Caco-2 (cell line): ENCODE measurements around the gene FRMD4A. TPM values are rescaled to one million over a fixed set of nuclear protein-coding genes. Genes with fewer than 3 reads are reported as not detected.

ENCODE experiments used
- BruUV-seq: library from RNA; stranded (reverse); fragments of 400-500 nt; replicated peaks from 2 replicates; lab custom pipeline; 2021; lab: Mats Ljungman, UMichigan
- CTCF ChIA-PET: fragments of 300-600 bp; sonication (Branson Sonifier 250); formaldehyde crosslinking; loops from one replicate; lab custom pipeline; 2022; ENCODE audit warnings: antibody characterized with exemption; lab: Charles Lee
- POLR2A ChIA-PET: fragments of 300-600 bp; sonication (Branson Sonifier 250); formaldehyde crosslinking; loops from one replicate; lab custom pipeline; 2022; ENCODE audit warnings: antibody characterized with exemption; lab: Charles Lee
- DNase-seq, 2 experiments: peaks; one replicate each; pipeline versions ENCODE4 v3.0.0 to v3.0.0-alpha.2; 2020 to 2022
- H3K27me3 ChIP-seq: replicated peaks from 2 replicates; pipeline ENCODE4 v1.6.0; 2011; ENCODE audit warnings: low read length; ENCODE audit not compliant: control insufficient read depth, insufficient read depth
- H3K36me3 ChIP-seq: 2 replicates; pipeline ENCODE4 v1.5.1; 2011; ENCODE audit warnings: low read length; ENCODE audit not compliant: control insufficient read depth, insufficient read depth
- H3K4me1 ChIP-seq: fragments of 250-450 bp; sonication (Bioruptor Pico); 2 replicates; pipeline ENCODE4 v1.5.1; 2020; ENCODE audit warnings: mild to moderate bottlenecking
- H3K4me3 ChIP-seq: 2 replicates; pipeline ENCODE4 v1.5.1; 2011; ENCODE audit warnings: low read depth, mild to moderate bottlenecking, control low read depth, low read length
- H3K9me3 ChIP-seq: fragments of 250-450 bp; sonication (Bioruptor Pico); 2 replicates; pipeline ENCODE4 v1.5.1; 2020; ENCODE audit warnings: mild to moderate bottlenecking, moderate library complexity
- H3K27ac Mint-ChIP-seq: one replicate; pipeline ENCODE4 v1.8.0; 2022; ENCODE audit warnings: mixed read lengths; ENCODE audit not compliant: unreplicated experiment
- H3K27me3 Mint-ChIP-seq: one replicate; pipeline ENCODE4 v1.8.0; 2022; ENCODE audit warnings: mixed read lengths; ENCODE audit not compliant: insufficient read depth, unreplicated experiment
- H3K36me3 Mint-ChIP-seq: one replicate; pipeline ENCODE4 v1.8.0; 2022; ENCODE audit warnings: mild to moderate bottlenecking, mixed read lengths; ENCODE audit not compliant: insufficient read depth, unreplicated experiment
- H3K4me1 Mint-ChIP-seq: one replicate; pipeline ENCODE4 v1.8.0; 2022; ENCODE audit warnings: low read depth, mixed read lengths; ENCODE audit not compliant: unreplicated experiment
- H3K4me3 Mint-ChIP-seq: one replicate; pipeline ENCODE4 v1.8.0; 2022; ENCODE audit warnings: mild to moderate bottlenecking, moderate library complexity, mixed read lengths; ENCODE audit not compliant: unreplicated experiment
- H3K9me3 Mint-ChIP-seq: one replicate; pipeline ENCODE4 v1.8.0; 2022; ENCODE audit warnings: mixed read lengths; ENCODE audit not compliant: unreplicated experiment
- intact Hi-C: fragments of 100-400 bp; cut with micrococcal nuclease; formaldehyde crosslinking; loops from one replicate; pipeline ENCODE4 v1.10.0; 2022; ENCODE audit not compliant: unreplicated experiment
- total RNA-seq: library from RNA; stranded (reverse); gene quantifications from 2 replicates; pipeline ENCODE4 v1.2.3, GENCODE V29; 2022
- TF ChIP-seq, protein P1 (sequence below), 2 experiments: fragments of 200-600 bp in 1 of 2; IDR thresholded peaks; 1 replicate in 1 of 2; 2 replicates in 1 of 2; pipeline versions ENCODE4 v1.5.1 to v1.8.0; 2011 to 2022; ENCODE audit warnings: antibody characterized with exemption in 1 of 2, control low read depth in 1 of 2, inconsistent platforms in 1 of 2, low read depth in 1 of 2, low read length in 1 of 2, mild to moderate bottlenecking in 1 of 2, moderate library complexity in 1 of 2; ENCODE audit not compliant: insufficient read depth in 1 of 2, severe bottlenecking in 1 of 2, unreplicated experiment in 1 of 2

FRMD4A gene
- total RNA-seq, 1 experiment from 2014 or later = 52.1 TPM

DNA sequence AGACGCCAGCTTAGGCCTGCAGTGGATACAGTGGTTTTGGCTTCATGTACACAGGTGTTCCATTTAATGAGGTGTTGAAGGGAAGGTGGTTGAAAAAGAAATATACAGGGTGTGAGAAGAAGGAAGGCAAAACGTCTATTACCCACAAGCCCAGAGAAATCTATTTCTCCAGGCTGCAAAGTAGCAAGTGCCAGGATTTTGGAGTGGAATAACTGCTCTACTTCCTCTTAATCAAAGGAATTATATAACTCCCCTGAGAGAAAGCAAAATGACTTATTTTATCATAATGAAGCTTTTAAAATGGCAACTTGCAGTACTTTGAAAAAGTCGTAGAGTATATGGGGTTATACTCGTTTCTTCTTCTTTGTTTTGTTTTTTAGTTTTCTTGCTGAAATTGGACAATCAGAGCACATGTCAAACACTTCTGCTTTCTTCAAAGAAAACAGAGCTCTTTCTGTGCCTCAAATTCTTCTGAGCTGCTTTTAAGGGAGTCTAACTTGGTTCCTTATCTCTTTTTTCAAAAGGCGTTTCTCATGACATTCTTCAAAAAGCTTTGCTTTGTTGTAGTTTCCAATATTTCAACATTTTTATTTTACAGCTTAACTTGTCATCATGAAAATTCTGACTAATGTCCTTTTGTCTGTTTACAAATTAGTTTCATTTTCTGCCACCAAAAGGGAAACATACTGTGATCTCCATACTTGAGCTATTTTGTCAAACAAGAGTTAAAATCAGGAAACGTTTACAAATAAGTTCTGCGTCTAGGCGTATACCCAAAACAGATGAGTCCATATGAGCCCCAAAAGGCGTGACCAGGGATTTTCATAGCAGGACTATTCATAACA lies 289.7 kb downstream of the FRMD4A start:
- Mint-ChIP-seq H3K27me3 (no peaks in the 10 kb centered on the region), H3K9me3 (peaks cover 12% of the 10 kb centered on the region), H3K27ac (peak overlapping the region; percentile 83), H3K4me1 (peaks cover 35% of the 10 kb centered on the region), H3K36me3 (no peaks in the 10 kb centered on the region), H3K4me3 (peak overlapping the region; percentile 29)
- BruUV-seq = TSS peak; percentile 96
- Histone ChIP-seq H3K9me3 (no peaks in the 10 kb centered on the region), H3K4me1 (peaks cover 39% of the 10 kb centered on the region), H3K27me3 (no peaks in the 10 kb centered on the region), H3K4me3 (no peak overlapping the region), H3K36me3 (no peaks in the 10 kb centered on the region)
- peak in 1 of 2 experiments; percentile 41 for DNase-seq
- CTCF ChIA-PET = interaction anchor here (0.5 to 1.1 kb wide), 6 partner anchors 23 to 127 kb away, joined by 3 to 4 read pairs (median 4); no protein-coding TSS in a partner anchor
- TF ChIP-seq, protein P1, sequence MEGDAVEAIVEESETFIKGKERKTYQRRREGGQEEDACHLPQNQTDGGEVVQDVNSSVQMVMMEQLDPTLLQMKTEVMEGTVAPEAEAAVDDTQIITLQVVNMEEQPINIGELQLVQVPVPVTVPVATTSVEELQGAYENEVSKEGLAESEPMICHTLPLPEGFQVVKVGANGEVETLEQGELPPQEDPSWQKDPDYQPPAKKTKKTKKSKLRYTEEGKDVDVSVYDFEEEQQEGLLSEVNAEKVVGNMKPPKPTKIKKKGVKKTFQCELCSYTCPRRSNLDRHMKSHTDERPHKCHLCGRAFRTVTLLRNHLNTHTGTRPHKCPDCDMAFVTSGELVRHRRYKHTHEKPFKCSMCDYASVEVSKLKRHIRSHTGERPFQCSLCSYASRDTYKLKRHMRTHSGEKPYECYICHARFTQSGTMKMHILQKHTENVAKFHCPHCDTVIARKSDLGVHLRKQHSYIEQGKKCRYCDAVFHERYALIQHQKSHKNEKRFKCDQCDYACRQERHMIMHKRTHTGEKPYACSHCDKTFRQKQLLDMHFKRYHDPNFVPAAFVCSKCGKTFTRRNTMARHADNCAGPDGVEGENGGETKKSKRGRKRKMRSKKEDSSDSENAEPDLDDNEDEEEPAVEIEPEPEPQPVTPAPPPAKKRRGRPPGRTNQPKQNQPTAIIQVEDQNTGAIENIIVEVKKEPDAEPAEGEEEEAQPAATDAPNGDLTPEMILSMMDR (IDR thresholded peaks at IDR 0.05; ENCODE audit: insufficient read depth in 1 of 2, low read depth in 1 of 2, low read length in 1 of 2, severe bottlenecking in 1 of 2, unreplicated experiment in 1 of 2) = no peak
- intact Hi-C loops = loop anchor here (1.0 to 5.0 kb wide), 4 partner anchors 8 to 144 kb away; no protein-coding TSS in a partner anchor
- POLR2A ChIA-PET = interaction anchor here (0.7 to 2.7 kb wide), 6 partner anchors 11 to 797 kb away, joined by 3 to 24 read pairs (median 5); partner anchors contain the start of genes CDNF, HSPA14 and MSANTD7

DNA sequence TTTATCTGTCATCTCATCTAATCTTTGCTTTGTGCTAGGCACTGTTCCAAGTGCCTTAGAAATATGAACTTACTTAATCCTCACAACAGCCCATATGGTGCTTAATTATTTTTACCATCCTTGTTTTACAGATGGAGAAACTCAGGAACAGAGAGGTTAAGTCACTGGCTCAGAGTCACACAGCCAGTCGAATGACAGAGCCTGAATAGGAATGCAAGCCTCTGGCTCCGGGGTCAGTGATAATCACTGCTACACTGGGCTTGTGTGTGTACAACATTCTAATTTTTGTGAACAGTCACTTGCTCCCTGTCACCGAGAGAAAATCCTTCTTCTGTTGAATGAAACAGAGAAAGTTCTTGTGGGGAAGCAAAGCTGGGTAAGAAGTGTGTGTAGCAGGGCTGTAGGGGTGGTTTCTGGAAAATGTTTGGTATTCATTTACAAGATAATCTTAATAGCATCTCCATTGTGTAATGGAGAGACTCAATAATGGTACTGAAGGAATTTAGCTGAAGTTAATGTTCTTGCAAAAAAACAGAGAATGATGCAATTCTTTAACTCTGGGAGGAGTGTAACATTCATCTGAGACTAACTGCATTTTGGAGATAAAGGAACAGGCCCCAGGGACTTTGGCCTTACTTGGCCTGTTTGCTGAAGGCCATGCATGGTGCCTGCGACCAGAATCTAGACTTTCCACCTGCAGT lies 290.6 kb downstream of the FRMD4A start:
- Mint-ChIP-seq H3K4me1 (peaks cover 35% of the 10 kb centered on the region), H3K36me3 (no peaks in the 10 kb centered on the region), H3K4me3 (peak overlapping the region; percentile 29), H3K9me3 (peaks cover 12% of the 10 kb centered on the region), H3K27ac (peak overlapping the region; percentile 83), H3K27me3 (no peaks in the 10 kb centered on the region)
- Histone ChIP-seq H3K27me3 (no peaks in the 10 kb centered on the region), H3K9me3 (no peaks in the 10 kb centered on the region), H3K36me3 (no peaks in the 10 kb centered on the region), H3K4me1 (peaks cover 39% of the 10 kb centered on the region), H3K4me3 (no peak overlapping the region)
- TF ChIP-seq, protein P1 (IDR thresholded peaks at IDR 0.05; ENCODE audit: insufficient read depth in 1 of 2, low read depth in 1 of 2, low read length in 1 of 2, severe bottlenecking in 1 of 2, unreplicated experiment in 1 of 2) = no peak
- BruUV-seq = no TSS peak
- DNase-seq = peak; percentile 79 to 84
- intact Hi-C loops = loop anchor here (1.0 to 5.0 kb wide), 4 partner anchors 9 to 145 kb away; no protein-coding TSS in a partner anchor
- ChIA-PET POLR2A (interaction anchor here (1.3 to 2.7 kb wide), 5 partner anchors 12 to 798 kb away, joined by 3 to 24 read pairs (median 7); partner anchors contain the start of genes CDNF, HSPA14 and MSANTD7), CTCF (interaction anchor here (0.5 to 1.1 kb wide), 3 partner anchors 54 to 126 kb away, joined by 3 to 4 read pairs (median 3); no protein-coding TSS in a partner anchor)

DNA sequence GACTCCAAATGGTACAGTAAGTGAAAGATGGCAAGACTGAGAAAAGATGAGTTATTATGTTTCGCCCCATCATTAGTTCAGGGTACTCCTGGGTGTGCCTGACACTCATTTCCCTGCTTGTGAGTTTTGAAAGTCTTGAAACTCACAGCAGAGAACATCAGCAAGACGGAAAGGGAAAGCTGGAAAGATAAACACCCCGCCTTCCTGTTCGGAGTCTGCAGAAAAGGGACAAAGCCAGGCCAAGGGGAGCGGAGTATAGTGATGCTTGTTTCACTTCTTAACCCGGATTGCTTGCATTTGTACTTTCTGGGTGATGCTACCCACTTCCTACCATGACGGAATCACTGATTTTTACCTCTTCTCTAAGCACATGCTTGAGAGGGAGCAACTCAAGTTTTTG lies 294.5 kb downstream of the FRMD4A start:
- POLR2A ChIA-PET = no interaction called here
- Mint-ChIP-seq H3K4me3 (no peak overlapping the region), H3K4me1 (peaks cover 24% of the 10 kb centered on the region), H3K36me3 (no peaks in the 10 kb centered on the region), H3K27me3 (no peaks in the 10 kb centered on the region), H3K9me3 (no peaks in the 10 kb centered on the region), H3K27ac (no peak overlapping the region)
- H3K27me3 ChIP-seq = no peaks in the 10 kb centered on the region
- peaks cover 26% of the 10 kb centered on the region for H3K4me1 ChIP-seq
- CTCF ChIA-PET = no interaction called here
- TF ChIP-seq, protein P1 (IDR thresholded peaks at IDR 0.05; ENCODE audit: insufficient read depth in 1 of 2, low read depth in 1 of 2, low read length in 1 of 2, severe bottlenecking in 1 of 2, unreplicated experiment in 1 of 2) = no peak
- no TSS peak for BruUV-seq
- intact Hi-C loops = no loop called here
- no peaks in the 10 kb centered on the region for H3K9me3 ChIP-seq
- no peaks in the 10 kb centered on the region for H3K36me3 ChIP-seq
- H3K4me3 ChIP-seq = no peak overlapping the region
- DNase-seq = no peak
